ENCODE measurements around the gene MET. TPM values are rescaled to one million over a fixed set of nuclear protein-coding genes. Genes with fewer than 3 reads are reported as not detected.
A peak's percentile ranks its signal among the peaks of the same experiment; 100 is the strongest.
"Not testable (repeated sequence)": the region's sequence is repeated elsewhere in the genome, so short reads cannot be mapped to it uniquely, and the experiment has no call there.

Gene MET
- polyA plus RNA-seq (ENCODE audit: insufficient read length): 52.6 TPM
- long read RNA-seq, donor 1, partial matches to known transcripts: 17 of 19 reads
- long read RNA-seq, donor 1, other reads (novel, unspliced or antisense): 0 of 19 reads
- long read RNA-seq, donor 2, partial matches to known transcripts: 19 of 22 reads
- long read RNA-seq, donor 2, other reads (novel, unspliced or antisense): 0 of 22 reads
- long read RNA-seq, donor 3, full-length matches to known transcripts: 3 of 9 reads
- long read RNA-seq, donor 3, partial matches to known transcripts: 6 of 9 reads
- long read RNA-seq, donor 3, other reads (novel, unspliced or antisense): 0 of 9 reads
- long read RNA-seq, donor 4: 0 reads
- long read RNA-seq, donor 5, partial matches to known transcripts: 16 of 18 reads
- long read RNA-seq, donor 5, other reads (novel, unspliced or antisense): 0 of 18 reads
- long read RNA-seq, donor 6, partial matches to known transcripts: 7 of 7 reads
- long read RNA-seq, donor 6, other reads (novel, unspliced or antisense): 0 of 7 reads
- long read RNA-seq, donor 7, full-length matches to known transcripts: 2 of 11 reads
- long read RNA-seq, donor 7, partial matches to known transcripts: 9 of 11 reads
- long read RNA-seq, donor 7, other reads (novel, unspliced or antisense): 0 of 11 reads
- long read RNA-seq, donor 8: 0 reads

- peak; percentile 74 for DNase-seq
Measured at GRCh38 chr7:116671681-116672595, at the start of gene MET. TSS of gene MET (plus strand) at chr7:116672196. CDS start at chr7:116699085, 26,889 bp downstream.

GRCh38 chr7:116626886-116627285 is 45.1 kb upstream of the MET start:
- DNase-seq: no peak

DNA sequence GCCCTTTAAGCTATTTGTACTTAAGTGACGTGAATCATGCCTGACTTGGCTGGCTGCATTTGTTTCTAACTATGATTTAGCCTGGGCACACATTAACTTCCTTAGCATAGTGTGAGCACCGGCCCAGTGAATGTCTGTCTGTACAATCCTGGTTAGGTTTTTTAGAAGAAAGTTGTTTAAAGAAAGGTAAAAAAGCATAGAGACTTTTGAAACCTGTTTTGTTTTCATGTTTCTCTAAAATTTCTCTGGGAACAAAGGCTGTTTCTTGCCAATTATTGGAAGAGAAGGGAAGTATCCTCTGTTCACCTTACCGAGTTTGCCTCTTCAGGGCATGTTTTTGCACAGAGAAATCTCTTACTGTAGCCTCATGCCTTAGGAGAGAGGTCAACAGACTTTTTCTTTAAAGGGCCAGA is 42.9 kb upstream of the MET start:
- peak; percentile 48 for DNase-seq

DNA sequence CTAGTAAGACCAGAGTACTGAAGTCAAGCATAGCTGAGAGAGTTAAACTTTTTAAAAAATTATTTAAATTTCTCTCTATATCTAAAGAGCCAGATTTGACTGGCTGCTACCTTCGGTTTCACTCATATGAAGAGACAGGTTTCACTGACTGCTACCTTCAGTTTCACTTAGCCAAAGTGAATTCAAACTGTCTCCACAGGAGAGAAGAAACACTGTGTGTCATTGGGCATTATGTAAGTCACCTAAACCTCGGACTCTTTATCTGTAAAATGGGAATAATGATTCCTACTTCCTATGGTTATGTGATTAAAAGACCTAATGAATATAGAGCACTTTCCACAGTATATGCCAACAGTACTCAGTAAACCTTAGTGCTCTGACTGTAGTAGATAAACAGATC is 41.6 kb upstream of the MET start:
- no peak for DNase-seq

DNA sequence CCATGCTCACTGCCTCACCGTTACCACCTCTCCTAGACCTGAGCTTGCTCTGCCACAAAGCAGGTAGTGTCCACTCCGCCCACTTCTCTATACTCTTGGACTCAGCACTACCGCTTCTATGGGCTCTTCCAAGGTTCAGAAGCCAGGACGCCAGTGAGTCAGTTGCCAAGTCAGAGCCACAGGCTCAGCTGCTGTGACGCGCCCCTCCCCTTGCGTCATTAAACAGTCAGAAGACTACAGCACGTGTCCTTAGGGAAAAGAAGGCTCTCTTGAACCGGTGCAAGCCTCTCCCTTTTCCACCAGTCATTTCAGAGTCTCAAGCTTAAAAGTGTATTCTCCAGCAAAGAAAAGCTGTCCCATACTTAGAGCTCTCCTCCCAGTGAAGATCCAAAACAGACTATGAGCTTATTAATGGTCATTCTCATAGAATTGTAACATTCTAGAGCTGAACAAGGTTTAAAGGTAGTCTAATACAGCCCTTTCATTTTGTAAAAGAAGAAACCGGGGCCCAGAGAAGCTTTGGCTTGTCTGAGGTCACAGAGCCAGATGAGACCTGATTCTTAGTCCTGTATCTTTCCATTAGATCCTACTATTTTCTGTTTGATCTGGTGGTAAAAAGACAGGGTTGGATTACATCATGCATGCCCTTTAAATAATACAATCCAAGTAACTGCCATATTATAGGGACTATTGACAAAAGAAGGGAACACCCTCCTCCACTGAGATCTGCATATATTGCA is 40.9 kb upstream of the MET start:
- no peak for DNase-seq

- DNase-seq: no peak
Measured at GRCh38 chr7:116631676-116632075, 40.3 kb upstream of the MET start.

DNA sequence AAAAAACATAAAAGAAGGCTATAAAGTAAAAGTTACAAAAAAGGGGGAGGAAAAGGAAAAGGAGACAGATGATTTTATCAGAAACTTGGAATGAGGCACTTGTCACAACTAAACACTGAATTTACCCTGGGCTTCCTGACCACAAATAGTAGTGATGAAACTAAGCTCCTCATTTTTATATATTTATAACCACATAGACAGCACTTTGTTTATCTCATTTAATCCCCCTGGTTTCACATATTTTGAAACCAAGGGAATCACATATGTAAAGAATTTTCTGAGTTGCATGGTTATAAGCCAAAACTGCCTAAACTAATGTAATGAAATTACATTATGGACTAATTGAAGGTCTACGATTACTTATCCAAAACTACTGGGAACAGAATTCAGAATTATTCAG is 39.6 kb upstream of the MET start:
- DNase-seq: no peak

- peak; percentile 59 for DNase-seq
Measured at GRCh38 chr7:116633131-116633988, 38.6 kb upstream of the MET start.

DNA sequence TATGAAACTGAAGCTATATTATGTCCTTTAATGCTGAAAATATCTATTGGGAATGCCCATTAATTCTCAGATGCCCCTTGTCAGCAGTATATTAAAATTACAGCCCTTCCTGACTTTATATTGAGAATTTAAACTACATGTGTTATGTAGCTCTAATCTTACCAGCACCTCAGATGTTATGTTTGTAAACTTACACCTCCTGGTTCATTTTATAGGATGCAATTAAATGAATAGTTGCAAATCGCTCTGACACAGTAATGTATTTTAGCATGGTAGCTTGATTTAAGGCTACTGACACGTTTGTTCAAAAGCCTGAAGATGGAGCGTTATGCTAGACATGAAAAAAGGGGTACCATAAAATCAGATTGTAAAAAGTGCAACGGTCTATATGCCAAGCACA is 35.0 kb upstream of the MET start:
- DNase-seq: no peak

- not testable (repeated sequence) for DNase-seq
Measured at GRCh38 chr7:116638592-116638991, 33.4 kb upstream of the MET start.

DNA sequence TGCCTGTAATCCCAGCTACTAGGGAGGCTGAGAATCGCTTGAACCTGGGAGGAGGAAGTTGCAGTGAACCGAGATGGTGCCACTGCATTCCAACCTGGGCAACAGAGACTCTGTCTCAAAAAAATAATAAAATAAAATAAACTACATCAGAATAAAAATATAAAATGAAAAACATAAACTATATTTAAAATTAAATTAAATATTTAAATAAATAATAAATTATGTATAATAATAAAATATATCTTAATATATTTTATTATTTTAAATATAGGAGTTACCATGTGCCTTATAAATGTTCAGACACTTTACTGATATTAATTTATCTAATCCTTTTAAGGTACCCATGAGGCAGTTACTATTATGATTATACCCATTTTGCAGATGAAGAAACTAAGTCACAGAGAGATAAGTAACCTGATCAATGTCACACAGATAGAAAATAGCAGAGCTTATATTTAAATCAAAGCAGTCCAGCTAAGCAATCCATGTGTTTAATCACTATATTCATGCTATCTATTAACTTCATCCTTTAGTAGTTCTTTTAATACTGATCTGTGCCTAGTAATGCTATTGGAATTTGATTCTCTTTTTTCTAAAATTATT is 30.3 kb upstream of the MET start:
- DNase-seq: no peak

DNA sequence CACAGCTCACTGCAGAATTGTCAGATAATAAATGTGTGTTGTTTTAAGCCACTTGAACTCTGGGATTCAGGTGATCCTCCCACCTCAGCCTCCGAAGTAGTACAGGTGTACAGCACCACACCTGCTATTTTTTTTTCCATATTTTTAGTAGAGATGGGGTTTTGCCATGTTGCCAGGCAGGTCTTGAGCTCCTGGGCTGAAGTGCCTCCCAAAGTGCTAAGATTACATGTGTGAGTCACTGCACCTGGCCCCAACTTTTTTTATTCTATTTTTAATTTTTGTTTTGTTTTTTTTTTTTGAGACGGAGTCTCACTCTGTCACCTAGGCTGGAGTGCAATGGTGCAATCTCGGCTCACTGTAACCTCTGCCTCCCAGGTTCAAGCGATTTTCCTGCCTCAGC is 28.8 kb upstream of the MET start:
- DNase-seq: not testable (repeated sequence)

DNA sequence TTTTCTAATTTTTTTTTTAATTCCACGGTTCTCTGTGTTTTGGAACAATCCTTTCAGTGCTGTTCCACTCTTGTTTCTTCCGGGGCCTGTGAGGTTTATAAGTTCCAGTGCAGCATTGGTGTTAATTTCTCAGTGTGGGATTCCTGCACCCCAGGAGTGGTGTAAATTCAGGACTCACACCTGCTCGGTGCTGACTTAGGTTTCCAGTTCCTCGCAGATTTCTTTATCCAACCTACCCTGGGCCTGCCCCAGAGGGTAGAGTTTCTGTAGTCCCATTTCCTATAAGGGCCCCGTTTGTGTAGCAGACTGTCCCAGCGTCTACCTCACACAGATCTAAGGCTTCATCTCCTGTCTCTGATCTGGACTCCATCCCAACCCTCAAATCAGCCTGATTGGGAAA is 27.4 kb upstream of the MET start:
- no peak for DNase-seq

GRCh38 chr7:116647290-116647689 is 24.7 kb upstream of the MET start:
- no peak for DNase-seq

DNA sequence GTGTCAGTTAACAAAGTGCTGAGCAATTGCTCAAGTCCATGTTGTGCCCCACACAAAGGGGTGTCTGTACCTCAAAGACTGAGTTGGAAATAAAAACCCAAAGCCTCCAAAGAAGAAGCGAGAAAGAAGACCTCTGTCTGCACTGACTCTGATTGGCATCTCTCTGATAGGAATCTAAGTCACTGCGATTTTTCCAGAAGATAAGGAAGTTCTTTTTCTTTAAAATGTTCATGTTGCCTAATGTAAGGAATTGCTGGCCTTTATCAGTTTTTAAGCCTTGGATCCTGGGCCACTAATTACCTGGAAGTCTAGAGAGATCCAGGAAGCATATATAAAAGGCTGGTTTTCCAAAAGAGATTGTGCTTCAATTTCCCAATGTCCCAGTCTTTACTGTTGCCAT is 24.1 kb upstream of the MET start:
- DNase-seq: no peak

DNA sequence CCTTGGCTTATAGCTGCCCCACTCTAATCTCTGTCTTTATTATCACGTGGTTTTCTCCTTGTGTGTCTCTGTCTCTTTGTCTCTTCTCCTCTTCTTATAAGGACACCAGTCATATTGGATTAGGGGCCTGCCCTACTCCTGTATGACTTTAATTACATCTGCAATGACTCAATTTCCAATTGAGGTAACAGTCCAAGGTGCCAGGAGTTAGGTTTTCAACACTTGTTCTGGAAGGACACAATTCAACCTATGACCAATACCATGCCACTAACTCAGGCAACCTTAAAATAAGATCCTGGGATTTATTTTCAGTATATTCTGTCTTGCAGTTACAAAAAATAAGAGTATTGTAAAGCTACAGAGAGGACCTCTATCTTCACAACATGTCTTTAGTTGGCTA is 21.6 kb upstream of the MET start:
- no peak for DNase-seq

DNA sequence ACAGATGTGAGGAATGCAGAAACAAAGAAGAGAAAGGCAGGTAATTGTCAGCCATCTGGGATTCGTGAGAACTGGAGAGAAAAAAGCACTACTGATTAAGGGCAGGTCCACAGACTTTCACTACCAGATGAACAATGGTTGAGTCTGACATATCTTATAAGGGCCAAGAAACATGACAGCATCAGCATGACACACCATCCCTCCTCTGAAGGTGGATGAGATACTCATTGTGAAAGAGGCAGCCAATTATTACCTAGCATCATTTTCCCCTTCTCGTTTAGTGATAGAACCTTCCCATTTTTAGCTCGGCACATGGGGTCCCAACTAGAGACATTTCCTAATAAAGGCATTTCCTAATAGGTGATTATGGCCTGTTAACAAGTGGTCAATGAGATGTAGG is 19.2 kb upstream of the MET start:
- no peak for DNase-seq

DNA sequence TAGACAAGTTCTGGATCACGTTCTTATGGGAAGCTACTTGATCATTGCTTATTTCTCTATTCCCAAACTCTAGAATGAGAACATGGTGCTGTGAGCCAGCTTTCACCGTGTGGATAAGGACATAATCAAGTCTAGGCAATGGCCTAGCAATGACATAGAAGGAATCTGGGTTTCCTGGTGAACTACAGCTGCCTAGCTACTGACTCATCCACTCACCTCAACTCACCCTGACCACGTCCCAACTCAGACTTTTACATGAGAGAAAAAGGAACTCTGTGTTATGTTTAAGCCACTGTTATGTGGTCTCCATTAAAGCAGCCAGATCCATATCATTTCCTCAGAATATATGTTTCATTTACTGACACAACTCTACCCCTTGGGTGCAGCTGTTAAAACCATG is 18.8 kb upstream of the MET start:
- DNase-seq: no peak

DNA sequence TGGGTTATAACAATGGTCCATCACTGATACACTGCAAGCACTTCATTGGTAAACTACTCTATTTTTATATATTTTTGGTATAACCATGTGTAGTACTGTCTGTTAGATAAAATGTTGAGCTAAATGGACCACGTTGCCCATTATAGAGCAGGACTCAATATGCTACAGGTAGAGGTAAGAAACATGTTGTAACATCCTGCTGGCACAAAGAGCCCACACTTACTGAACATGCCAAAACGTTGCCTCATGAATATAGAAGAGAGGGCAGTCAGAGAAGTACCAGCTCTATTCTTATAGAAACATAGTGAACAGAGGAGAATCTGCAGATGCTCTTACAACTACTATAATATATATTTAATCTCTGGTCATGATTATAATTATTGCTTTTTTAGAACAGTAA is 18.4 kb upstream of the MET start:
- DNase-seq: no peak

GRCh38 chr7:116659248-116659647 is 12.7 kb upstream of the MET start:
- DNase-seq: not testable (repeated sequence)
